SJSA1 (cell line): ENCODE measurements around the gene SHISA7. TPM values are rescaled to one million over a fixed set of nuclear protein-coding genes. Genes with fewer than 3 reads are reported as not detected.
A peak's percentile ranks its signal among the peaks of the same experiment; 100 is the strongest.
"Not testable (repeated sequence)": the region's sequence is repeated elsewhere in the genome, so short reads cannot be mapped to it uniquely, and the experiment has no call there.

Source experiments
- DNase-seq, 2 experiments: peaks; one replicate each; pipeline ENCODE4 v3.0.0-alpha.2; 2015 to 2020; ENCODE audit warnings: low spot score in 2 of 2, low read depth in 1 of 2
- H3K27ac ChIP-seq: fragments of 250-450 bp; sonication (Bioruptor Pico); 2 replicates; pipeline ENCODE4 v1.5.1; 2020; ENCODE audit warnings: mild to moderate bottlenecking, moderate library complexity
- H3K27me3 ChIP-seq: fragments of 250-450 bp; sonication (Bioruptor Pico); replicated peaks from 2 replicates; pipeline ENCODE4 v1.5.1; 2020; ENCODE audit warnings: mild to moderate bottlenecking, moderate library complexity
- H3K36me3 ChIP-seq: fragments of 250-450 bp; sonication (Bioruptor Pico); 2 replicates; pipeline ENCODE4 v1.5.1; 2020; ENCODE audit warnings: mild to moderate bottlenecking
- H3K4me1 ChIP-seq: fragments of 250-450 bp; sonication (Bioruptor Pico); replicated peaks from 2 replicates; pipeline ENCODE4 v1.6.1; 2021; ENCODE audit warnings: mild to moderate bottlenecking
- H3K4me3 ChIP-seq: fragments of 250-450 bp; sonication (Bioruptor Pico); 2 replicates; pipeline ENCODE4 v1.5.1; 2020; ENCODE audit warnings: mild to moderate bottlenecking
- H3K9me3 ChIP-seq: fragments of 250-450 bp; sonication (Bioruptor Pico); replicated peaks from 2 replicates; pipeline ENCODE4 v1.5.1; 2020; ENCODE audit warnings: mild to moderate bottlenecking
- total RNA-seq: library from RNA; depleted of rRNA; stranded (reverse); fragments of >200 nt; shearing (Covaris generic); gene quantifications from 2 replicates; pipeline ENCODE4 v1.2.3, GENCODE V29; 2014

SHISA7 gene
- total RNA-seq, 1 experiment from 2014 or later: not detected

DNA sequence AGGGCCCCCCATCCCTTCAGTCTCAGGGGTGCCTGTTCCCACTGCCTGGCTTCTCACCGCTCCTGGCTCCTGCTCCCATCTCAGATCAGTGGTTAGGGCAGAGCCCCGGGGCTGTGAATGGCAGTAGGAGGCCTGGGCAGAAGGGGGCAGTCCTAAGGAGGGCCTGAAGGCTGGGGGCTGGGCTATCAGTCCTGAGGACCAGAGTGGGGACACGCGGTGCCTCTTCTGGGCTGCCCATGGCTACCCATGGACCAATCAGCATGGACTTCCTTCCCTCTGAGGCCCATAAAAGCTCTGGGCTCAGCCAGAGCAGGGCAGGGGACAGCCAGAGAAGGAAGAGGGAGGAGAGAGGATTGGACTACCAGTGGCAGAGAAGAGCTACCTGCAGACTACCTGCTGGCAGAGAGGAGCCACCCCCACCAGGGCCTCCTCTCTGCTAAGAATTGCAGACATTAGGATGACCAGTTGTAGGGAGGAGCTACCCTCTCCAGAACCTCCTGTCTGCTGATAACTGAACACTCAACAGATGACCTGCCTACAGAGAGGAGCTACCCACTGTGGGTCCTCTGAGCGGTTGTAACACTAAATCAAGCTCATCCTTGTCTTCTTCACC, 23.4 kb downstream of the SHISA7 start:
- Histone ChIP-seq H3K4me3 (no peak overlapping the region), H3K27ac (no peak overlapping the region), H3K27me3 (peaks cover 16% of the 10 kb centered on the region), H3K4me1 (no peaks in the 10 kb centered on the region), H3K36me3 (no peaks in the 10 kb centered on the region), H3K9me3 (no peaks in the 10 kb centered on the region)
- DNase-seq: no peak

GRCh38 chr19:55419103-55419502, 24.0 kb downstream of the SHISA7 start:
- Histone ChIP-seq H3K9me3 (no peaks in the 10 kb centered on the region), H3K4me1 (no peaks in the 10 kb centered on the region)

GRCh38 chr19:55418185-55418584, 24.9 kb downstream of the SHISA7 start:
- Histone ChIP-seq H3K4me1 (no peaks in the 10 kb centered on the region), H3K9me3 (no peaks in the 10 kb centered on the region), H3K36me3 (no peaks in the 10 kb centered on the region), H3K27ac (no peak overlapping the region), H3K27me3 (peaks cover 7% of the 10 kb centered on the region), H3K4me3 (no peak overlapping the region)
- peak; percentile 67 to 68 for DNase-seq

More at GRCh38 chr19:55419103-55419502, 24.0 kb downstream of the SHISA7 start:
- Histone ChIP-seq H3K27ac (no peak overlapping the region), H3K4me3 (no peak overlapping the region), H3K36me3 (no peaks in the 10 kb centered on the region), H3K27me3 (peaks cover 13% of the 10 kb centered on the region)
- no peak for DNase-seq

DNA sequence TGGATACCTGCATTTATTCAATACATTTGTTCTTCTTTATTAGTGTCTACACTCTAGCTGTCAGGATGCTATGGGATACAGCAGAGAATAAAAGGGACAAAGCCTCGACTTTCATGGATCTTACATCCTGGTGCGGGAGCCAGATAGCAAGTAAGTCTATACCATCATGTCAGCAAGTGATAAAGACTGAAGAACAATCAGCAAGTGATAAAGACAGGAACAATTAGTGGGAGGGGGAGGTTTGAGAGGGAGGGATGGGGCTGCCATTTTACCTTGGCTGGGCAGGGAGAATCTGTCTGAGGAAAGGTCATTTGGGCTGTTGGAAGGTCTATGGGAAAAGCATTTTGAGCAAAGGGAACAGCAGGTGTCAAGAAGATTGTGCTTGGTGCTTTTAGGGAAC, 32.9 kb downstream of the SHISA7 start:
- Histone ChIP-seq H3K4me3 (no peak overlapping the region), H3K36me3 (peaks cover 24% of the 10 kb centered on the region), H3K4me1 (peaks cover 20% of the 10 kb centered on the region), H3K27me3 (no peaks in the 10 kb centered on the region), H3K27ac (no peak overlapping the region), H3K9me3 (peaks cover 6% of the 10 kb centered on the region; the same call in 1 of the 2 replicates)
- DNase-seq: no peak

GRCh38 chr19:55409179-55409578, 33.9 kb downstream of the SHISA7 start:
- DNase-seq, H3K9me3 ChIP-seq, H3K4me3 ChIP-seq, H3K27ac ChIP-seq, H3K27me3 ChIP-seq: not testable (repeated sequence)
- Histone ChIP-seq H3K36me3 (peaks cover 34% of the 10 kb centered on the region), H3K4me1 (peaks cover 30% of the 10 kb centered on the region)

DNA sequence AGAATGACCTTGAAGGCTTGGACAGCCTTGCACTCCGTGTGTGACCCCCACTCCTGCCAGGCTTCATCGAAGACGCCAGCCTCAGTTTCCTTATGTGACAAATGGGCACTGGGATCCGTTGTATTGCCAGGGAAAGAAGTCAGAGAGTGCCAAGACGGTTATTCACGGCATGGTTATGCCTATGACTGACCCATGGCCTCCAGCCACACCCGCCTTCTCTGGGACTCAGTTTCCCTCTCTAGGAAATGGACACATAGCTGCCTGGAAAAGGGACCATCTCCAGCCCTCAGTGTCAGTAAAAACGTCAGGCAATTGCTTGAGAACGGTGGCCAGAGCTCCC, 34.6 kb downstream of the SHISA7 start:
- Histone ChIP-seq H3K27ac (peak overlapping the region; percentile 100), H3K4me3 (peak overlapping the region; percentile 19), H3K4me1 (peaks cover 34% of the 10 kb centered on the region), H3K36me3 (peaks cover 41% of the 10 kb centered on the region), H3K9me3 (peaks cover 6% of the 10 kb centered on the region; the same call in 1 of the 2 replicates), H3K27me3 (no peaks in the 10 kb centered on the region)
- no peak for DNase-seq

DNA sequence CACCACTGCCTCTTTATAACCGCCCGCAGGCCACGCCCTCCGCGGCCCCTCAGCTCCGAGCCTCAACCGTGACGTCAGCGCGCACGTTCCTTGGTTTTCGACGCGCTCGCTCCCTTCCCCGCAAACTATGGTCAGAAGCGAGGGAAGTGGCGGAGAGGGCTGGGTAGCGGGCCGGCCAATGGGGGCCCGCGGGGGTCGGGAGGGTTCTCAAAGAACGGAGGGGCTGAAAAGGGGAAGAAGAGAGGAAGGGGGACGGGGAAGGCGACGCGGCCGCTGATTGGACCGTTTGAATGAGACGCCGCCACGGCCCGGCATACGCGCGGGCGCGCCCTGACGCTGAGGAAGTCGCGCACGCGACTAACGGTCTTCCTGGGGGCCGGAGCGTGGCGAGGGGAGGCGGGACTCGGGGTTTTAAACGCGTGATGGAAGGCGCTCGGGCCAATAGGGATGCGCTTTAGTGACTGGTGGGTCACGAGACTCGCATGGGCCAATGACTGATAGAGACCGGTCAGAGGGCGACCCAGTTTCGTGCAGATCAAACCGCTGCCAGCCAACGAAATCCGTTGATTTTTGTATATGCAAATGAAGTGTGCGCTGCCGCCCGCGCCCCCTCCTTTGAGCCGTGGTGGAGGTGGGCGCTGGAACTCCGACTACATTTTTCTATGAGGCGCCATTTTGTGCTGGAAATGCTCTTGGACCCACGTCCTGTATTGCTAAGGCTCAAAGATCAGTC, 35.1 kb downstream of the SHISA7 start:
- Histone ChIP-seq H3K27ac (peak overlapping the region; percentile 100), H3K36me3 (peaks cover 46% of the 10 kb centered on the region), H3K4me3 (peak overlapping the region; percentile 96), H3K4me1 (peaks cover 38% of the 10 kb centered on the region), H3K9me3 (peaks cover 6% of the 10 kb centered on the region; the same call in 1 of the 2 replicates), H3K27me3 (no peaks in the 10 kb centered on the region)
- DNase-seq: peak; percentile 98 to 99

DNA sequence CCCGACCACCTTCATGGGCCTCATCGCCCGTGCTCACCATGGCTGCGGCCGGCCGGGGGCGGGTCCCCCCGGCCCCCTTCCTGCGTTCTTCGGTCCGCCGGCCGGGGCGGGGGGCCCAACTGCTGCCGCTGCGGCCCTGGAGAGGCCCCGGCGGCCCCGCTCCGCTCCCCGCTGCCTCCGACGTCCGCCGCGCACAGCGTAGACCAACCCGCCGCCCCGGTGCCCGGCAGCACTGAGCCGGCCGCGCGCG, 35.6 kb downstream of the SHISA7 start, which contains the start of gene UBE2S:
Gene UBE2S (minus strand): TSS at position 239 of the 250 bp plus-strand sequence. CDS start 199 bp downstream, at position 40.
- H3K4me1 ChIP-seq: peaks cover 41% of the 10 kb centered on the region
- not testable (repeated sequence) for H3K9me3 ChIP-seq, DNase-seq, H3K27me3 ChIP-seq
- H3K36me3 ChIP-seq: peaks cover 51% of the 10 kb centered on the region
- H3K27ac ChIP-seq: peak within 1 kb of the TSS; percentile 100
- peak within 1 kb of the TSS; percentile 96 for H3K4me3 ChIP-seq

DNA sequence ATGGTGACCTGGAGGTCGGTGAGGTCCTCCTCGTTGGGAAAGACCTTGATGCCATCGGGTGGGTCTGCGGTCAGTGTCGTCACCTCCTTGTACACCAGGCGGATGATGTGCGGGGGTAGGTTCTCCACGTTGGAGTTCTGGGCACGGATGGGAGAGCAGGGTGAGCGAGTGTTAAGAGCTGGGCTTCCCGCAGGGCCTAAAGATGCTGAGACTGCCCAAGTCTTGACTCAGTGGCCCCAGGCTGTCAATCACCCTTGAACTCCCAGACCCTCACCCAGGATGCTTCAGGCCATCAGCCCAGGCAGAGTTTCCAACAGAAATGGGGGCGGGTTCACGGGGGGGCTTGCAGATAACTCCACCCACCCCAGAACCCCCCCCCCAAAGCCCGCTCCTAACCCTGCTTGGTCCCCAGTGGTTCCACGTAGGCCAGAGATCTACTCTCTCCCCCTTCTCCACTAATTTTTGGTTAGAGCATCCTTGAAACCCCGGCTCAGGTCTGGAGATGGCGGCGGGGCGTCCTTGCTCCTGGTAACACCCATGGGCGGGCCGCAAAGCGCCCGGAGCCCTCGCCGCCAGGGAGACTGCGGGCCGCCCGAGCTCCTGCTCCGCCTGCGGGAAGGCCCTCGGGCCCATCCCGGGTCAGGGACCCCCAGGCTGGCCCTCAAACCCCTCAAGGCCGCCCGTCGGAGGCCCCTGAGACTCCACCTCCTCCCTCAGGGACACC, 36.1 kb downstream of the SHISA7 start:
- Histone ChIP-seq H3K27me3 (no peaks in the 10 kb centered on the region), H3K9me3 (peaks cover 6% of the 10 kb centered on the region; the same call in 1 of the 2 replicates), H3K4me1 (peaks cover 45% of the 10 kb centered on the region), H3K4me3 (peak overlapping the region; percentile 96), H3K27ac (peak overlapping the region; percentile 100), H3K36me3 (peaks cover 56% of the 10 kb centered on the region)
- no peak for DNase-seq

DNA sequence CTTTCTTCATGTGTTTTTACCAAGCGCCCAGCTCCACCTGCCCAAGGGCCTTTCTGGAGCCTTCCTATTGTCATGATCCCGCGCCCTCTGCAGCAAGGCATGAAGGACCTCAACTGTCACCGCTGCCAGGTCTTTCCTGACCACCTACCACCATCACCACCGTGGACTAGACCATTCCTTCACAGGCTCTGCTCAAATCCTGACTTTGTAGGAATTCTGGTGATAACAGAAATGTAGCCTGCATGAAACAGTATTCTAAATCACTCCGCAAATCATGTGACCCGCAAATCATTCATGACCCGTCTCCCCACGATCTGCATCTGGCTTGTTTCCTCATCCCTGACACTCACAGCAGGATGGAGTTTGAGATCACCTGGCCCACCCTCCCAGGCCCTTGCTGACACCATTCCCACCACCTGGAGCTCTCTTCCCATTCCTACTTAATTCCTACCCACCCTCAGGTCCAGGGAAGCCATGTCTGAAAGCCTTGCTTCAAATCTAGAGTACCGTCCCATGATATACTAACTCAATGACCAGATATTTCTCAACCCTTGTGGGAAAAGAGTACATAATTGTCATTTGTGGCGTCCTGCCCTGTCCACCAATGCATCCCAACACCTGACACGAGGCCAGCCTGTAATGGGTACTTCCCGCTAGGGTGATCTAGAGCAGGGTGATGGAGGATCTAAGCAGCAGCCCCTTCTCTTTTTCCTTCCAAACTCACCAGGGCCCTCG, 36.8 kb downstream of the SHISA7 start:
- no peak for DNase-seq
- Histone ChIP-seq H3K27ac (no peak overlapping the region; the same call in 1 of the 2 replicates), H3K4me3 (peak overlapping the region; percentile 96), H3K9me3 (peaks cover 6% of the 10 kb centered on the region; the same call in 1 of the 2 replicates), H3K4me1 (peaks cover 45% of the 10 kb centered on the region), H3K27me3 (no peaks in the 10 kb centered on the region), H3K36me3 (peaks cover 63% of the 10 kb centered on the region)

DNA sequence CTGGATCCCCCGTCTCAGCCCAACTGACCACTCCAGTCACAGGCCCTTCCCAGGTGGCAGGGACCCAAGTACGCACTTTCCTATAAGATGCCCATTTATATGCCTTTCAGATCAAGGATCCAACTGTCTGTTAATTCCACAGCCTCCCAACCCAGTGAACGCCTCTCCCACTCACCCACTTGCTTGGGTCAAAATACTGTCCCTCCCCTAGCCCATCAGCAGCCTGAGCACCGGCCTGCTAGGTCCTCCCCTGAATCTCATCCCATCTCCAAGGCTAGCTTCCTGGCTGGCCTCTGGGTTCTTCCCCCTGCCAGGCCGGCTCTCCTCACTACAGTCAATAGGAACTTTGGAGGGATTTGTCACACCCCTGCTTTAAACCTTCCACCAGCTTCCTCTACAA, 37.5 kb downstream of the SHISA7 start:
- Histone ChIP-seq H3K4me3 (peak overlapping the region; percentile 96), H3K27me3 (no peaks in the 10 kb centered on the region), H3K27ac (no peak overlapping the region), H3K9me3 (peaks cover 6% of the 10 kb centered on the region; the same call in 1 of the 2 replicates), H3K36me3 (peaks cover 70% of the 10 kb centered on the region), H3K4me1 (peaks cover 45% of the 10 kb centered on the region)
- DNase-seq: no peak

DNA sequence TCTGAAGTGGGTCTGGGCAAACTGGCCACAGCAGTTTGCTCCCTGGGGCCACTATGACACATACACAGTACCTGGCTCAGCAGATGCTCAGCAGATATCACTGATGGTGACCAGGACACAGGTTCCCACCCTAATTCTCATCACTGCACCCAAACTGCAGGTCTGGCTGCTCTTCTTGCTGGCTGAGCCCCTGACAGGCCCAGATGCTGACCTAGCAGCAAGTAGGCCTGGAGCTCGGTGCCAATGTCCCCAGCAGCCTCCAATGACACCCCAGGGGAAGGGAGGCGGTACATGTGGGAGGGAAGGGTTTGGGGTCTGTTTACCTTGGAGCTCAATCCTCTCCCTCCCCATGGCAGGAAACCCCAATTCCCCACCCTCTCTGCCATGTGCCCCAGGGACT, 40.6 kb downstream of the SHISA7 start:
- Histone ChIP-seq H3K36me3 (peaks cover 84% of the 10 kb centered on the region), H3K27ac (no peak overlapping the region), H3K4me1 (peaks cover 38% of the 10 kb centered on the region), H3K27me3 (no peaks in the 10 kb centered on the region), H3K9me3 (0 out of 2 replicates have a peak, but pooled peaks cover 3% of the 10 kb centered on the region), H3K4me3 (no peak overlapping the region)
- DNase-seq: no peak

GRCh38 chr19:55401390-55401789, 41.7 kb downstream of the SHISA7 start:
- not testable (repeated sequence) for H3K27ac ChIP-seq, DNase-seq, H3K4me3 ChIP-seq, H3K9me3 ChIP-seq, H3K27me3 ChIP-seq
- H3K36me3 ChIP-seq: peaks cover 73% of the 10 kb centered on the region
- H3K4me1 ChIP-seq: peaks cover 35% of the 10 kb centered on the region
